Glutamatergic neuron (in vitro differentiated cells): ENCODE measurements around the gene SLC25A20. TPM values are rescaled to one million over a fixed set of nuclear protein-coding genes. Genes with fewer than 3 reads are reported as not detected.
"Not testable (repeated sequence)": the region's sequence is repeated elsewhere in the genome, so short reads cannot be mapped to it uniquely, and the experiment has no call there.

Experiments
- DNase-seq: peaks from one replicate; pipeline ENCODE4 v3.0.0; 2022
- H3K27ac Mint-ChIP-seq: one replicate; pipeline ENCODE4 v1.8.0; 2020; ENCODE audit warnings: mild to moderate bottlenecking, mixed read lengths, inconsistent platforms; ENCODE audit not compliant: unreplicated experiment
- H3K27me3 Mint-ChIP-seq: one replicate; pipeline ENCODE4 v1.8.0; 2020; ENCODE audit warnings: mild to moderate bottlenecking, moderate library complexity, mixed read lengths, inconsistent platforms; ENCODE audit not compliant: unreplicated experiment
- H3K36me3 Mint-ChIP-seq: one replicate; pipeline ENCODE4 v1.8.0; 2020; ENCODE audit warnings: mild to moderate bottlenecking, mixed read lengths, inconsistent platforms; ENCODE audit not compliant: unreplicated experiment
- H3K4me1 Mint-ChIP-seq: one replicate; pipeline ENCODE4 v1.8.0; 2020; ENCODE audit warnings: mild to moderate bottlenecking, low read depth, mixed read lengths, inconsistent platforms; ENCODE audit not compliant: unreplicated experiment
- H3K4me3 Mint-ChIP-seq: one replicate; pipeline ENCODE4 v1.8.0; 2020; ENCODE audit warnings: mild to moderate bottlenecking, mixed read lengths, inconsistent platforms; ENCODE audit not compliant: unreplicated experiment
- H3K9me3 Mint-ChIP-seq: one replicate; pipeline ENCODE4 v1.8.0; 2020; ENCODE audit warnings: mild to moderate bottlenecking, moderate library complexity, mixed read lengths, inconsistent platforms; ENCODE audit not compliant: unreplicated experiment
- total RNA-seq: library from RNA; stranded (reverse); fragmentation: NEBNext Ultra II Directional; extraction: Animal tissue kit (Norgen Biotek cat#: 25700); gene quantifications from one replicate; pipeline ENCODE4 v1.2.1, GENCODE V29; 2021; ENCODE audit not compliant: unreplicated experiment
- TF ChIP-seq, protein P1 (sequence below): fragments of 200-600 bp; sonication (generic); IDR thresholded peaks from one replicate; pipeline ENCODE4 v1.5.0; 2021; ENCODE audit not compliant: partially characterized antibody, unreplicated experiment

SLC25A20 gene
- total RNA-seq, 1 donor from 2014 or later, result 24.3 TPM

DNA sequence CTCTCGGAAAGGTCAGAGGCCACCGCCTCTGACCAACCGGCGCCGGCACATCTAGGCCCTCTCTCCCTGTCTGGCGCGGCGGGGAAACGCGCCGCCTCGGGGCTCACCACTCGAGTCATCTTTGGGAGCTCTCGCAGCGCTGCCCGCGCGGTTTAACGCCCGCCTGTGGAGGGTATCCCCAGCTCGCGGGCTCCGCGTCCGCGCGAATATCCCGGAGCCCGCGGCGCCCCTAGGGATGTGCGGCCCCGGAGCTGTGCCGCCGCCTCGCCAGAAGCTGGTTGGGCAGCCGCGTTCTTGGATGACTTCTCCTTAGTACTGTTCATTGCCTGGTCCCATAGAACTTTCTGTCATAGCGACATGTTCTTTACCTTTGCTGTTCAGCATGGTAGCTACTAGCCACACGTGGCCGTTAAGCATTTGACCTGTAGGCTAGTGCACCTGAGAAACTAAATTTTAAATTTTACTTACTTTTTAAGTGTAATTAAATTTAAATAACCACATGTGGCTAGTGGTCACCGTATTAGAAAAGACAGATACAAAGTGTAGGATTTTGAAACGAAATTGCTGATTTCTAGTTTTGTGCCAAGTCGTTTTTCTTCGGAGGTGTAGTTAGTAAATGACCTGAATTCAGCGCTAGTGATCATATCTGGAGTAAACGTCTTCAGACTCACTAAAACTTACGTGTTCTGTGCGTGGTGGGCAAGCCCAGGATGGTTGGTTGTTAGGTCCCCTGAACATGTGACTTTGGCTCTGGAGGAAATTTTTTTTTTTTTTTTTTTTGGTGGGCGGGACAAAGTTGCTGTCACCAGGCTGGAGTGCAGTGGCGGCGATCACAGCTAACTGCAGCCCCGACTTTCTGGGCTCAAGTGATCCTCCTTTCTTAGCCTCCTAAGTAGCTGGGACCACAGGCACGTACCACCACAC lies 20.8 kb upstream of the SLC25A20 start:
- Mint-ChIP-seq H3K9me3 (peaks cover 7% of the 10 kb centered on the region), H3K27ac (no peak overlapping the region), H3K36me3 (no peaks in the 10 kb centered on the region), H3K4me1 (peaks cover 2% of the 10 kb centered on the region), H3K27me3 (peaks cover 6% of the 10 kb centered on the region), H3K4me3 (peak overlapping the region; percentile 90)
- TF ChIP-seq, protein P1, sequence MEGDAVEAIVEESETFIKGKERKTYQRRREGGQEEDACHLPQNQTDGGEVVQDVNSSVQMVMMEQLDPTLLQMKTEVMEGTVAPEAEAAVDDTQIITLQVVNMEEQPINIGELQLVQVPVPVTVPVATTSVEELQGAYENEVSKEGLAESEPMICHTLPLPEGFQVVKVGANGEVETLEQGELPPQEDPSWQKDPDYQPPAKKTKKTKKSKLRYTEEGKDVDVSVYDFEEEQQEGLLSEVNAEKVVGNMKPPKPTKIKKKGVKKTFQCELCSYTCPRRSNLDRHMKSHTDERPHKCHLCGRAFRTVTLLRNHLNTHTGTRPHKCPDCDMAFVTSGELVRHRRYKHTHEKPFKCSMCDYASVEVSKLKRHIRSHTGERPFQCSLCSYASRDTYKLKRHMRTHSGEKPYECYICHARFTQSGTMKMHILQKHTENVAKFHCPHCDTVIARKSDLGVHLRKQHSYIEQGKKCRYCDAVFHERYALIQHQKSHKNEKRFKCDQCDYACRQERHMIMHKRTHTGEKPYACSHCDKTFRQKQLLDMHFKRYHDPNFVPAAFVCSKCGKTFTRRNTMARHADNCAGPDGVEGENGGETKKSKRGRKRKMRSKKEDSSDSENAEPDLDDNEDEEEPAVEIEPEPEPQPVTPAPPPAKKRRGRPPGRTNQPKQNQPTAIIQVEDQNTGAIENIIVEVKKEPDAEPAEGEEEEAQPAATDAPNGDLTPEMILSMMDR, result no peak
- DNase-seq, result peak; percentile 59

DNA sequence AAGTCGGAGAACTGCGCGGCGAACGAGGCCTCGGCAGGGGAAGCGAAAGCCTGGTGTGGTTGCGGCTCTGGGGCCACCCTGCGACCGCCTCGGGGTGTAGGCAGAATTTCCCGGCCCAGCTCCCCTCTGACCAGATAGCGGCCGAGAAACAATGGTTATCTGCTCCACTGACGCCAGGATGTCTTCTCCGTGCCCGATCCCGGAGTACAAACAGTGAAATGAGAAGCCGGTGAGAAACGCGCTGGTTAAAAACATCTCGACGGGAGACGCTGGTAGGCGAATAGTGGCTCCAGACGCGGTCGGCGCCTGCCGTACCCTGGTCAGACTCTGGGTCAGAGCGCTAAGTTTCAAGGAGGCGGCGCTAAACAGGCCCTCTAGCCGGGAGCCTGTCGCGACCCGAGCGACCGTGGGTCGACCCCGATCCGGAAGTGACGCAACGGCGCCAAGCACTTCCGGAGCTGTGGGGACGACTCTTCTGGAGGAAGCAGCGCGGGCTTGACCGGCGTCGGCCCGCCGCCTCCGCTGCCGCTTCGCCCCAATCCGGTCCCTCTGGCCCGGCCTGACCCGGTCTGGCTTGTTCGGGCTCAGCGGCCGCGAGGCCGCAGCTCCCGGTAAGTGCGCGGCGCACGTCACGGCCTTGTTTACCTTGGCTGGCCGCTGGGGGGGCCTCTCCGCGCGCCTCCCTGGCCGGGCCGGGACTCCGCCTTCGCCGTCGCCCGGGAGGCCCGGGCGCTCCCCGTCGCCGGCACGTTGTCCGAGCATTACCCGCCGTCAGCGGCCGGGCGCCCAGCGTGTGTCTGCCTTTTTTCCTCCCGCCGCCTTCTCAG lies 19.9 kb upstream of the SLC25A20 start, which contains the start of gene ARIH2:
Gene ARIH2, plus strand, starts transcription at position 455 of the 827 bp plus-strand sequence. CDS start 8,717 bp downstream, outside the sequence.
- TF ChIP-seq, protein P1, result no peak
- H3K27me3 Mint-ChIP-seq, result peaks cover 6% of the 10 kb centered on the region
- peaks cover 7% of the 10 kb centered on the region for H3K9me3 Mint-ChIP-seq
- DNase-seq, result peak; percentile 94
- H3K4me3 Mint-ChIP-seq, result peak within 1 kb of the TSS; percentile 98
- no peaks in the 10 kb centered on the region for H3K36me3 Mint-ChIP-seq
- H3K4me1 Mint-ChIP-seq, result peaks cover 2% of the 10 kb centered on the region
- H3K27ac Mint-ChIP-seq, result peak within 1 kb of the TSS; percentile 97

DNA sequence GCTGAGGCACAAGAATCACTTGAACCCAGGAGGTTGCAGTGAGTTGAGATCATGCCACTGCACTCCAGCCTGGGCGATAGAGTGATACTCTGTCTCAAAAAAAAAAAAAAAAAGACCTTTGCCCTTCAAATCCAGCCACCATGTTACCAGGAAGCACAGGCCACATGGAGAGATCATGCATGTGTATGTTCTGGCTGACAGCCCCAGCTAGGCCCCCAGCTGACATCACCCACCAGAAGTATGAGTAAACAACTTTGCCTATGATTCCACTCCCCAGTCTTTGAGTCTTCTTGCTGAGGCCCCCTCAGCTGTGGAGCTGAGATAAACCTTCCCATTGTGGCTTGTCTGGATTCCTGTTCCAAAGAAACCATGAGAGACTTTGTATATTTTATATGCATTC lies 16.6 kb upstream of the SLC25A20 start:
- Mint-ChIP-seq H3K27ac (no peak overlapping the region), H3K36me3 (no peaks in the 10 kb centered on the region), H3K4me1 (peaks cover 2% of the 10 kb centered on the region), H3K4me3 (no peak overlapping the region), H3K9me3 (peaks cover 7% of the 10 kb centered on the region), H3K27me3 (peaks cover 4% of the 10 kb centered on the region)
- TF ChIP-seq, protein P1, result no peak
- no peak for DNase-seq

DNA sequence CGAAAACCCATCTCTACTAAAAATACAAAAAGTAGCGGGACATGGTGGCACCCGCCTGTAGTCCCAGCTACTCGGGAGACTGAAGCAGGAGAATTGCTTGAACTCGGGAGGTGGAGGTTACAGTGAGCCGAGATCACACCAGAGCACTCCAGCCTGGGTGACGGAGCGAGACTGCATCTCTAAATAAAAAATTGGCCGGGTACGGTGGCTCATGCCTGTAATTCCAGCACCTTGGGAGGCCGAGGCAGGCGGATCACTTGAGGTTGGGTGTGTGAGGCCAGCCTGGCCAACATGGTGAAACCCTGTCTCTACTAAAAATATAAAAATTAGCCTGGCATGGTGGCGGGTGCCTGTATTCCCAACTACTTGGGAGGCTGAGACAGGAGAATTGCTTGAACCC lies 8.3 kb upstream of the SLC25A20 start:
- not testable (repeated sequence) for H3K27me3 Mint-ChIP-seq, H3K9me3 Mint-ChIP-seq, H3K36me3 Mint-ChIP-seq, H3K4me1 Mint-ChIP-seq, H3K4me3 Mint-ChIP-seq, H3K27ac Mint-ChIP-seq, DNase-seq

DNA sequence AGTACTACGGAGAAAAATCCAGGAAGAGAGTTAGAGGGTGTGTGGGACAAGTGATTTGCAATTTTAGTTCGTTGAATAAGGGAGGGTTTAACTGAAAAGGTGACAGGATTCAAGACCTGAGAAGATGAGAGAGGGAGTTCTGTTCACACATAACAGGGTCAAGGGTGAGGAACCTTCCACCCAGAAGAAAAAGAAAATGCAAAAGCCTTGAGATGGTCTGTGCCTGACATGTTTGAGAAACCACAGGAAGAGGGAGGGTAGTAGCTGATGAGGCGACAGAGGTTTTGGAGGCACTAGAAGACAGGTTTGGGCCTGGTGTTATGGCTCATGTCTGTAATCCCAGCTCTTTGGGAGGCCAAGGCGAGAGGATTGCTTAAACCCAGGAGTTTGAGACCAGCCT lies 591 bp upstream of the SLC25A20 start:
- Mint-ChIP-seq H3K27ac (peak overlapping the region; percentile 97), H3K4me1 (peaks cover 9% of the 10 kb centered on the region), H3K27me3 (peaks cover 2% of the 10 kb centered on the region), H3K9me3 (peaks cover 8% of the 10 kb centered on the region), H3K36me3 (no peaks in the 10 kb centered on the region), H3K4me3 (peak overlapping the region; percentile 92)
- no peak for DNase-seq
- TF ChIP-seq, protein P1, result no peak
